ENCODE data around the gene KCNQ4. TPM values are rescaled to one million over a fixed set of nuclear protein-coding genes. Genes with fewer than 3 reads are reported as not detected.

Gene KCNQ4
- total RNA-seq, 1 donor from 2014 or later, result 2.2 TPM

GRCh38 chr1:40847023-40847745, 63.6 kb downstream of the KCNQ4 start:
- TF ChIP-seq CTCF (conservative IDR thresholded peaks at IDR 0.05; ENCODE audit: low read depth, low read length), result no peak
- DNase-seq (ENCODE audit: low read depth), result peak; percentile 36
- no peak overlapping the region for H3K4me3 ChIP-seq (ENCODE audit: low read depth, low read length)

- peak; percentile 97 for TF ChIP-seq CTCF (conservative IDR thresholded peaks at IDR 0.05; ENCODE audit: low read depth, low read length)
- DNase-seq (ENCODE audit: low read depth), result no peak
- H3K4me3 ChIP-seq (ENCODE audit: low read depth, low read length), result no peak overlapping the region
These were observed 65.1 kb downstream of the KCNQ4 start for GRCh38 chr1:40848530-40849189.

GRCh38 chr1:40849801-40850592, 66.4 kb downstream of the KCNQ4 start:
- TF ChIP-seq CTCF (conservative IDR thresholded peaks at IDR 0.05; ENCODE audit: low read depth, low read length), result peak; percentile 87
- no peak for DNase-seq (ENCODE audit: low read depth)
- H3K4me3 ChIP-seq (ENCODE audit: low read depth, low read length), result no peak overlapping the region

DNA sequence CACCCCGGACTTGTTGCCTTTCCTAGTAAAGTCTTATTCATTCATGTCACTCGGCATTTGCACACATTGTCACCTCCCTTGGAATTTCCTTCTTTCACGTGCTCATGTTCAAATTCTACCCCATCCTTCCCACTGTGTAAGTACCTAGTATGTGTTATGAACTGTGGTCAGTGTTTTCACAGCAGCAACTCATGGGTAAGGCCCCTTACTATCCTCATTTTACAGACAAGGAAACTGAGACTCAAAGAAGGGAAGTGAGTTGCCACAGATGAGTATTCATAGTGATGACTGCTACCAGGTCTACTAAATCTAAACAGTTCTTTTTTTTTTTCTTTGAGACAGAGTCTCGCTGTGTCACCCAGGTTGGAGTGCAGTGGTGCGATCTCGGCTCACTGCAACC, 68.1 kb downstream of the KCNQ4 start:
- TF ChIP-seq CTCF (conservative IDR thresholded peaks at IDR 0.05; ENCODE audit: low read depth, low read length), result no peak
- no peak for DNase-seq (ENCODE audit: low read depth)
- no peak overlapping the region for H3K4me3 ChIP-seq (ENCODE audit: low read depth, low read length)

- no peak overlapping the region for H3K4me3 ChIP-seq (ENCODE audit: low read depth, low read length)
- TF ChIP-seq CTCF (conservative IDR thresholded peaks at IDR 0.05; ENCODE audit: low read depth, low read length), result no peak
- DNase-seq (ENCODE audit: low read depth), result no peak
These were observed 69.7 kb downstream of the KCNQ4 start for GRCh38 chr1:40853113-40853884.

DNA sequence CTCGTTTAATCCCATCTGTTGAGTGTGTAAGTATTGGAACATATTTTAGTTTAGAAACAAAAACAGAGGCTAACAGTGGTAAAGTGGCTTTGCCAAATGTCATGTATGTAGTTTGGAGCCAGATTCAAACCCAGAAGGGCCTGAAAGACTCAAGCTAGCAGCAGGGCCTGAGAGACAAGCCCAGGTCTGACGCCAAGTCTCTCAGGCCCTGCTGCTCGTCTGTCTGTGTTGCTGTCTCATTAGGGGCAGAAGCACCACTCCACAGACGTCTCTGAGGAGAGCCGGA, 70.2 kb downstream of the KCNQ4 start:
- H3K4me3 ChIP-seq (ENCODE audit: low read depth, low read length), result no peak overlapping the region
- no peak for DNase-seq (ENCODE audit: low read depth)
- no peak for TF ChIP-seq CTCF (conservative IDR thresholded peaks at IDR 0.05; ENCODE audit: low read depth, low read length)
